SK-N-SH treated with all-trans-retinoic acid at 6 μM for 48 hours (cell line): Measurements from ENCODE around the gene HDAC4.

ENCODE experiments used
- ARNTL ChIP-seq: fragments of 450-650 bp; formaldehyde crosslinking; IDR thresholded peaks from 2 replicates; pipeline ENCODE4 v1.5.0; 2020; ENCODE audit warnings: low read depth, mild to moderate bottlenecking, moderate library complexity, borderline replicate concordance
- BACH2 ChIP-seq: fragments of 250-450 bp; sonication (Bioruptor Pico); IDR thresholded peaks from 2 replicates; pipeline ENCODE4 v1.9.0; 2021; ENCODE audit warnings: mild to moderate bottlenecking, borderline replicate concordance
- TOX ChIP-seq: fragments of 250-450 bp; sonication (Bioruptor Pico); IDR thresholded peaks from 2 replicates; pipeline ENCODE4 v1.8.0; 2021; ENCODE audit warnings: mild to moderate bottlenecking, moderate library complexity, borderline replicate concordance
- ZFP3 ChIP-seq: fragments of 250-450 bp; sonication (Bioruptor Pico); IDR thresholded peaks from 2 replicates; pipeline ENCODE4 v1.5.0; 2020; ENCODE audit warnings: mild to moderate bottlenecking, moderate library complexity
- ZNF8 ChIP-seq: fragments of 450-650 bp; formaldehyde crosslinking; IDR thresholded peaks from 2 replicates; pipeline ENCODE4 v1.5.0; 2020; ENCODE audit warnings: mild to moderate bottlenecking, moderate library complexity
- TF ChIP-seq, protein P1 (sequence below): fragments of 250-450 bp; sonication (Bioruptor Pico); IDR thresholded peaks from 2 replicates; pipeline ENCODE4 v1.8.0; 2020; ENCODE audit warnings: mild to moderate bottlenecking, moderate library complexity, borderline replicate concordance
- TF ChIP-seq, protein P2 (sequence below): fragments of 250-450 bp; sonication (Bioruptor Pico); IDR thresholded peaks from 2 replicates; pipeline ENCODE4 v1.5.1; 2020; ENCODE audit warnings: low read depth, mild to moderate bottlenecking, moderate library complexity

DNA sequence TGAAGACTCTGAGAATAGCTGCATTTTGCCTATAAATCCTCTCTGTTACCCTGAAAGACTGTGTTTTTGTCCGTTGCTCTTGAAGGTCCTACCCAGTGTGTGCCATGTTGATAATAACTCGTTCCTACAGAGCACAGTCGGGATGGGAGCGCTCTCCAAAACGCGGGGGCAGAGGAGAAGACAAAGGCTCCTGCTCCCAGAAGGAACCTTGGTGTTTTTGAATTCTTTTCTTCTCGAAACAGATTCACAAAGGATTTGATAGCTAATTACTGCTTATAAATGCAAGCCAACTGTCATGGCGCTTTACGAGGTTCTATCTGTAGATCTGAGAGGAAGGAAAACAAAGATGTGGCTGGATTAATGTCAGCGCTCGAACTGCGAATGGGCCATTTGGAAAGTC, 19.3 kb upstream of the HDAC4 start:
- TF ChIP-seq ZFP3 (CRISPR knock-in tag), result no peak
- TF ChIP-seq TOX (CRISPR knock-in tag), result no peak
- TF ChIP-seq, protein P1, sequence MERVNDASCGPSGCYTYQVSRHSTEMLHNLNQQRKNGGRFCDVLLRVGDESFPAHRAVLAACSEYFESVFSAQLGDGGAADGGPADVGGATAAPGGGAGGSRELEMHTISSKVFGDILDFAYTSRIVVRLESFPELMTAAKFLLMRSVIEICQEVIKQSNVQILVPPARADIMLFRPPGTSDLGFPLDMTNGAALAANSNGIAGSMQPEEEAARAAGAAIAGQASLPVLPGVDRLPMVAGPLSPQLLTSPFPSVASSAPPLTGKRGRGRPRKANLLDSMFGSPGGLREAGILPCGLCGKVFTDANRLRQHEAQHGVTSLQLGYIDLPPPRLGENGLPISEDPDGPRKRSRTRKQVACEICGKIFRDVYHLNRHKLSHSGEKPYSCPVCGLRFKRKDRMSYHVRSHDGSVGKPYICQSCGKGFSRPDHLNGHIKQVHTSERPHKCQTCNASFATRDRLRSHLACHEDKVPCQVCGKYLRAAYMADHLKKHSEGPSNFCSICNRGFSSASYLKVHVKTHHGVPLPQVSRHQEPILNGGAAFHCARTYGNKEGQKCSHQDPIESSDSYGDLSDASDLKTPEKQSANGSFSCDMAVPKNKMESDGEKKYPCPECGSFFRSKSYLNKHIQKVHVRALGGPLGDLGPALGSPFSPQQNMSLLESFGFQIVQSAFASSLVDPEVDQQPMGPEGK (CRISPR knock-in tag), result no peak
- no peak for TF ChIP-seq BACH2 (CRISPR knock-in tag)
- no peak for TF ChIP-seq ARNTL
- TF ChIP-seq, protein P2, sequence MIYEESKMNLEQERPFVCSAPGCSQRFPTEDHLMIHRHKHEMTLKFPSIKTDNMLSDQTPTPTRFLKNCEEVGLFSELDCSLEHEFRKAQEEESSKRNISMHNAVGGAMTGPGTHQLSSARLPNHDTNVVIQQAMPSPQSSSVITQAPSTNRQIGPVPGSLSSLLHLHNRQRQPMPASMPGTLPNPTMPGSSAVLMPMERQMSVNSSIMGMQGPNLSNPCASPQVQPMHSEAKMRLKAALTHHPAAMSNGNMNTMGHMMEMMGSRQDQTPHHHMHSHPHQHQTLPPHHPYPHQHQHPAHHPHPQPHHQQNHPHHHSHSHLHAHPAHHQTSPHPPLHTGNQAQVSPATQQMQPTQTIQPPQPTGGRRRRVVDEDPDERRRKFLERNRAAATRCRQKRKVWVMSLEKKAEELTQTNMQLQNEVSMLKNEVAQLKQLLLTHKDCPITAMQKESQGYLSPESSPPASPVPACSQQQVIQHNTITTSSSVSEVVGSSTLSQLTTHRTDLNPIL, result no peak
- no peak for TF ChIP-seq ZNF8 (CRISPR knock-in tag)
